Mesothelial cell of epicardium (in vitro differentiated cells): ENCODE data around the gene PCDHGA2. TPM values are rescaled to one million over a fixed set of nuclear protein-coding genes. Genes with fewer than 3 reads are reported as not detected.
"Not testable (repeated sequence)": the region's sequence is repeated elsewhere in the genome, so short reads cannot be mapped to it uniquely, and the experiment has no call there.

Experiments
- DNase-seq, 2 experiments: peaks; one replicate each; pipeline ENCODE4 v3.0.0; 2021; ENCODE audit warnings: low spot score in 2 of 2; ENCODE audit not compliant: unreplicated experiment in 2 of 2
- H3K27ac Mint-ChIP-seq: 2 replicates; pipeline ENCODE4 v1.8.0; 2021; ENCODE audit warnings: mixed read lengths
- H3K27me3 Mint-ChIP-seq: 2 replicates; pipeline ENCODE4 v1.8.0; 2021; ENCODE audit warnings: low read depth, mixed read lengths
- H3K36me3 Mint-ChIP-seq: 2 replicates; pipeline ENCODE4 v1.8.0; 2021; ENCODE audit warnings: mixed read lengths
- H3K4me1 Mint-ChIP-seq: 2 replicates; pipeline ENCODE4 v1.8.0; 2021; ENCODE audit warnings: mixed read lengths
- H3K4me3 Mint-ChIP-seq: 2 replicates; pipeline ENCODE4 v1.8.0; 2021; ENCODE audit warnings: mild to moderate bottlenecking, moderate library complexity, mixed read lengths
- H3K9me3 Mint-ChIP-seq: 2 replicates; pipeline ENCODE4 v1.8.0; 2021; ENCODE audit warnings: mixed read lengths
- CTCF ChIP-seq: fragments of 200-600 bp; sonication (generic); IDR thresholded peaks from one replicate; pipeline ENCODE4 v1.5.0; 2021; ENCODE audit warnings: antibody characterized with exemption; ENCODE audit not compliant: unreplicated experiment
- total RNA-seq: library from RNA; stranded (reverse); gene quantifications from 3 replicates; pipeline ENCODE4 v1.2.1, GENCODE V29; 2021

PCDHGA2 gene
- total RNA-seq, 1 donor from 2014 or later: 0.11 TPM

GRCh38 chr5:141343953-141344463, 5.4 kb downstream of the PCDHGA2 start:
- no peak for TF ChIP-seq CTCF
- Mint-ChIP-seq H3K4me1 (no peaks in the 10 kb centered on the region), H3K27ac (no peak overlapping the region), H3K27me3 (no peaks in the 10 kb centered on the region), H3K36me3 (peaks cover 15% of the 10 kb centered on the region), H3K9me3 (peaks cover 61% of the 10 kb centered on the region), H3K4me3 (no peak overlapping the region)
- no peak for DNase-seq

DNA sequence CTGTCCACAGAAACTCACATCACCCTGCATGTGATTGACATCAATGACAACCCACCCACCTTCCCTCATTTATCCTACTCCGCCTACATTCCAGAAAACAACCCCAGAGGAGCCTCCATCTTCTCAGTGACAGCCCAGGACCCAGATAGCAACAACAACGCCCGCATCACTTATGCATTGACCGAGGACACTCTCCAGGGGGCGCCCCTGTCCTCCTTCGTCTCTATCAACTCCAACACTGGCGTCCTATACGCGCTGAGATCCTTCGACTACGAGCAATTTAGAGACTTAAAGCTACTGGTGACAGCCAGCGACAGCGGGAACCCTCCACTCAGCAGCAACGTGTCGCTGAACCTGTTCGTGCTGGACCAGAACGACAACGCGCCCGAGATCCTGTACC, 6.8 kb downstream of the PCDHGA2 start:
- no peak for DNase-seq
- TF ChIP-seq CTCF: no peak
- no peak overlapping the region for H3K27ac Mint-ChIP-seq
- peaks cover 10% of the 10 kb centered on the region for H3K36me3 Mint-ChIP-seq
- H3K27me3 Mint-ChIP-seq: no peaks in the 10 kb centered on the region
- no peaks in the 10 kb centered on the region for H3K4me1 Mint-ChIP-seq
- no peak overlapping the region for H3K4me3 Mint-ChIP-seq
- H3K9me3 Mint-ChIP-seq: peaks cover 65% of the 10 kb centered on the region

- not testable (repeated sequence) for H3K4me3 Mint-ChIP-seq, H3K27ac Mint-ChIP-seq, H3K4me1 Mint-ChIP-seq, DNase-seq, H3K36me3 Mint-ChIP-seq, H3K27me3 Mint-ChIP-seq
- H3K9me3 Mint-ChIP-seq: peaks cover 70% of the 10 kb centered on the region
Measured at GRCh38 chr5:141346017-141346416, 7.5 kb downstream of the PCDHGA2 start.

DNA sequence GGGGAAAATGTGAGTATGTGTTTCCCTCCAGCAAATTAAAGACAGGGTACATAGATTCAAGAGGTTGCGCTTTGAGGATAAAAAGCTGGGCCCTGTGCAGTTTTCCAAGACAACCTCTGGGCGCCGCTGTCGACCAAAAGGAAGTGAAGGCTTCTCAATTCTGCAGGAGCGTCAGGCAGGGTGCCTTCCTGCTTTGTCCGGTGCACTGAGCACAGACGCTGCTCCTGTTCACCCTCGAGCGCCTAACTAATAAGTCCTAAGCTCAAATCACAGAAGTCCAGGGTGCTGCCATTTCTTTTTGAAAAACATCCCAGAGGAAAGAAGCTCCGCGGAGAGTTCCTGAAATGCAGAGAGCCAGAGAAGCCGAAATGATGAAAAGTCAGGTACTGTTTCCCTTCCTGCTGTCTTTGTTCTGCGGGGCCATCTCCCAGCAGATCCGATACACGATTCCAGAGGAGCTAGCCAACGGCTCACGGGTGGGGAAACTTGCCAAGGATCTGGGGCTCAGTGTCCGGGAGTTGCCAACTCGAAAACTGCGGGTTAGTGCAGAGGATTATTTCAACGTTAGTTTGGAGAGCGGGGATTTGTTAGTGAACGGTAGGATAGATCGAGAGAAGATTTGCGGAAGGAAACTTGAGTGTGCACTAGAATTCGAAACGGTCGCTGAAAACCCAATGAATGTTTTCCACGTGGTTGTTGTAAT, 11.5 kb downstream of the PCDHGA2 start, which contains the start of gene PCDHGB1:
TSS of gene PCDHGB1 (plus strand) at position 183 of the 703 bp plus-strand sequence. CDS start at position 345, 162 bp downstream.
- Mint-ChIP-seq H3K4me3 (peak within 1 kb of the TSS; percentile 39), H3K4me1 (no peaks in the 10 kb centered on the region), H3K27me3 (no peaks in the 10 kb centered on the region), H3K36me3 (peaks cover 10% of the 10 kb centered on the region), H3K9me3 (peaks cover 52% of the 10 kb centered on the region), H3K27ac (no peak within 1 kb of the TSS)
- TF ChIP-seq CTCF: no peak
- no peak for DNase-seq

DNA sequence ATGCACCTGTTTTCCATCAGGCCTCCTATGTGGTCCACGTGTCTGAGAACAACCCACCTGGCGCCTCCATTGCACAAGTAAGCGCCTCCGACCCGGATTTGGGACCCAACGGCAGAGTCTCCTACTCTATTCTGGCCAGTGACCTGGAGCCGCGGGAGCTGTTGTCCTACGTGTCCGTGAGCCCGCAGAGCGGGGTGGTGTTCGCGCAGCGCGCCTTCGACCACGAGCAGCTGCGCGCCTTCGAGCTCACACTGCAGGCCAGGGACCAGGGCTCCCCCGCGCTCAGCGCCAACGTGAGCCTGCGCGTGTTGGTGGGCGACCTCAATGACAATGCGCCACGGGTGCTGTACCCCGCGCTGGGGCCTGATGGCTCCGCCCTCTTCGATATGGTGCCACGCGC, 13.0 kb downstream of the PCDHGA2 start:
- peaks cover 60% of the 10 kb centered on the region for H3K9me3 Mint-ChIP-seq
- H3K4me1 Mint-ChIP-seq: no peaks in the 10 kb centered on the region
- H3K36me3 Mint-ChIP-seq: peaks cover 8% of the 10 kb centered on the region
- H3K27ac Mint-ChIP-seq: no peak overlapping the region
- no peak for DNase-seq
- H3K27me3 Mint-ChIP-seq: no peaks in the 10 kb centered on the region
- no peak for TF ChIP-seq CTCF
- no peak overlapping the region for H3K4me3 Mint-ChIP-seq

GRCh38 chr5:141354900-141355469, 16.4 kb downstream of the PCDHGA2 start, which contains the start of gene PCDHGA4:
Gene PCDHGA4, plus strand, starts transcription at chr5:141355021. Its CDS starts 87 bp downstream, at chr5:141355108.
- Mint-ChIP-seq H3K9me3 (peaks cover 60% of the 10 kb centered on the region), H3K36me3 (peaks cover 9% of the 10 kb centered on the region), H3K4me3 (no peak within 1 kb of the TSS), H3K4me1 (no peaks in the 10 kb centered on the region), H3K27me3 (no peaks in the 10 kb centered on the region), H3K27ac (no peak within 1 kb of the TSS)
- DNase-seq: no peak
- TF ChIP-seq CTCF: peak; percentile 63
